GM11168 (cell line): ENCODE measurements around the gene RPS6KA4.

ENCODE experiments used
- in situ Hi-C: fragments of 300-500 bp; cut with MboI; formaldehyde crosslinking; loops from one replicate; pipeline ENCODE4 v1.12.0; 2022; ENCODE audit warnings: low sequenced_read_pairs; ENCODE audit not compliant: unreplicated experiment

Gene RPS6KA4

DNA sequence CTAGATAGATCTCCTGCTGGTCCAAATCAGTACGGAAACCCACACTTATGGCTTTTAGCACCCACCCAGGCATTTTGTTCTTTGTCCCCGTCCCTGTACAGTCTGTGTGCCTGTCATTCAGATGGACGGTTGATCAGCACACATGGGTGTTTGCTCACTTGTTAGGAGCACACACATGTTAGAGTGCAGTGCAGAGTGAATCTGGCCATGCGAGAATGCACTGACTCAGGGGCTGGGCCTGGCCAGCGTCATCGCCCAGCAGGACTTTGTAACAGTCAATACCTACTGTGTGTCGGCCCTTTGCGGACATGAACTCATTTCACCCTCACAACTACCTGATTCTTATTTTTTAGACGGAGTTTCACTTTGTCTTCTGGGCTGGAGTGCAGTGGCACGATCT, 3.4 kb downstream of the RPS6KA4 start:
- in situ Hi-C loops, result no loop called here

DNA sequence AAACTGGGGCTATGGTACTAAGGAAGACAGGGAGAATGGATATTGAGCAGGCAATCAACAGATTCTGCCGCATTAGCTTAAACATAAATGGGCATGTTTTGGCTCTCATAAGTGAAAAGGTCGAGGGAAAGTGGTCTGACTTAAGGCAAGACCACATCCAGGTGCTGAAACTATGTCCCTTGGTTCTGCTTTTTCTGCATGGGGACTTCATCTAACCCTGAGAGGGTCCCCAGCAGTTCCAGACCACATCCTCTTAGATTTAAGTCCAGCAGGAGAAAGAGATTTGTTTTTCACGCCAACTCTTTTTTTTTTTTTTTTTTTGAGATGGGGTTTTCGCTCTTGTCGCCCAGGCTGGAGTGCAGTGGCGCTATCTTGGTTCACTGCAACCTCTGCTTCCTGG, 5.5 kb downstream of the RPS6KA4 start:
- in situ Hi-C loops, result no loop called here

DNA sequence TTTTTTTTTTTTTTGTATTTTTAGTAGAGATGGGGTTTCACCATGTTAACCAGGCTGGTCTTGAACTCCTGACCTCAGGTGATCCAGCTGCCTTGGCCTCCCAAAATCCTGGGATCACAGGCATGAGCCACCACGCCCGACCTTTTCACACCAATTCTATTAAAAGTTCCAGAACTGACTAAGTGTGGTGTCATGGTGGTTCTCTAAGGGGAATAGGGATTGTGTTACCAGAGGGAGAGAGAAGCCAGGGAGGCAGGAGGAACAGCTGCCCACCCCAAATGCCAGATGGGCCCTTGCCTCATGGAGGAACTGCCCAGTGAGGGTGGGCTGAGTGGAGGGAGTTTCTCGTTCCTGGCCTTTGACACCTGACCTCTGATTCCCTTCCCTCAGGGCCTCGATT, 5.9 kb downstream of the RPS6KA4 start:
- in situ Hi-C loops, result no loop called here

DNA sequence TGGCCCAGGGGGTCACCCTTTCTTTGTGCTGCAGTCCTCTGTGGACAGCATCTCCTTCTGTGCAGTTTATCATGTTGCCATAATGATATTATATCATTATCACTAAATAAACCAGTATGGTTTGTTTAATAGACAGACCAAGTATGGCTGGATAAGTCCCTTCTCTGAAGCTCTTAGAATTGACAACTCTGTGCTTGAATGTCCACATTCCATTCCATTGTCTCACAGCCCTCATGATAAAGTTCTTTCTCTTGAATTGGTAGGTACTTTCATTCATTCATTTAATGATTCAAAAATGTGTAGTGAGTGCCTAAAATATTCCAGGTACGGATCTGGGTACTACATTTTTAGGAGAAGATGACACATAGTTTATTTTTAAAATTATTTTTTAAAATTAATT, 7.8 kb downstream of the RPS6KA4 start:
- in situ Hi-C loops, result no loop called here

DNA sequence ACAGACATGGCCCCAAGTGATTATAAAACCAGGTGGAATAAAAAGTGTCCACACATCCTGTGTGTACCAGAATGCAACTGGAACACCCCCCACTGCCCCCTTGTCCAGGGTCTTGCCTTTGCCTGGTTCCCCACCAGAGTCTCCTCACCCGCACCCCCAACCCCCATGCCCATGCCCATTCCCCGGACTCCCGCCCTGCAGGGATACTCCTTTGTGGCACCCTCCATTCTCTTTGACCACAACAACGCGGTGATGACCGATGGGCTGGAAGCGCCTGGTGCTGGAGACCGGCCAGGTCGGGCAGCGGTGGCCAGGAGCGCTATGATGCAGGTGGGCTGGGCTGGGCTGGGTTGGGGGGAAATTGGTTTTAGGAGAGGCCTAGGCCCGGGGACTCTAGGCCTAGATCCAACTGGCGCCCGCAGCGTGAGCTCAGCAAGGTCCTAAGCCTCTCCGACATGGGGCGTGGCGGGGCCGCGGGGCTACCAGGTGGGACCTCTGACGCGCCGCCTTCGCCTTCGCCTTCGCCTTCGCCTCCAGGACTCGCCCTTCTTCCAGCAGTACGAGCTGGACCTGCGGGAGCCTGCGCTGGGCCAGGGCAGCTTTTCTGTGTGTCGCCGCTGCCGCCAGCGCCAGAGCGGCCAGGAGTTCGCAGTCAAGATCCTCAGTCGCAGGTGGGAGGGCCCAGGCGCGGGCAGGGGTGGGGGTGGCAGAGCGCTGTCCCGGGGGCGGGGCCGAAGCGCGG, 9.1 kb downstream of the RPS6KA4 start:
- in situ Hi-C loops, result no loop called here

DNA sequence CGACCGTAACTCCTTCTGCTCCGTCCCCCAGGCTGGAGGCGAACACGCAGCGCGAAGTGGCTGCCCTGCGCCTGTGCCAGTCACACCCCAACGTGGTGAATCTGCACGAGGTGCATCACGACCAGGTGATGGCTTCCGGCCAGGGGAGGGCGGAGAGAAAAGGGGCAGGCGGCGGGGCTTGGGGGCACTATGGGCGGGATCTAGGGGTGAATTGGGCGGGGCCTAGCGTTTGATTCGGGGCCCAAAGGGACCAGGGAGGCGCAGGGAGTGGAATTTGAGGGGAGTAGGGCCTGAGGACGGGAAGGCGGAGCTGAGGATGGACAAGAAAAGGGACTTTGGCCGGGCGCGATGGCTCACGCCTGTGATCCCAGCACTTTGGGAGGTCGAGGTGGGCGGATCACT, 9.7 kb downstream of the RPS6KA4 start:
- in situ Hi-C loops, result no loop called here

DNA sequence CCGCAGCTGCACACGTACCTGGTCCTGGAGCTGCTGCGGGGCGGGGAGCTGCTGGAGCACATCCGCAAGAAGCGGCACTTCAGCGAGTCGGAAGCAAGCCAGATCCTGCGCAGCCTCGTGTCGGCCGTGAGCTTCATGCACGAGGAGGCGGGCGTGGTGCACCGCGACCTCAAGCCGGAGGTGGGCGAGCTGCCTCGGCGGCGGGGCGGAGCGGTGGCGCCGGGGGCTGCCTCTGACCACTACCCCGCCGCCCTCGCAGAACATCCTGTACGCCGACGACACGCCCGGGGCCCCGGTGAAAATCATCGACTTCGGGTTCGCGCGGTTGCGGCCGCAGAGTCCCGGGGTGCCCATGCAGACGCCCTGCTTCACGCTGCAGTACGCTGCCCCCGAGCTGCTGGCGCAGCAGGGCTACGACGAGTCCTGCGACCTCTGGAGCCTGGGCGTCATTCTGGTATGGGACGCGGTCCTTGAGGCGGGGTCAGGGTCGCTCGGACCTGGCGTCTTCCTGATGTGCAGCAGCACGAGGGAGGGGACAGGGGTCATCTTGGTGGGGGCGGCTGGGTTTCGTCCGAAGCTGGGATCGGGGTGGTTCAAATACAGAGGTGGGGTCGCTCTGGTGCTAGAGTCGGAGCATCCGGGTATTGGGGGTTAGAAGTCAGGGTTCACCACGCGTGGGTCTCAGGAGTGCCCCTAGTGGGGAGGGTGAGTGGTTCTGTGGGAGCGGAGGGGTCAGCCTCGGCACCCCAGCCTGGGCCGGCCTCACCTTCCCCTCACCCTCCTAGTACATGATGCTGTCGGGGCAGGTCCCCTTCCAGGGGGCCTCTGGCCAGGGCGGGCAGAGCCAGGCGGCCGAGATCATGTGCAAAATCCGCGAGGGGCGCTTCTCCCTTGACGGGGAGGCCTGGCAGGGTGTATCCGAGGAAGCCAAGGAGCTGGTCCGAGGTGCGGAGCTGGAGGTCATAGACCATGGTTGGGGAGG, 10.8 kb downstream of the RPS6KA4 start:
- in situ Hi-C loops, result no loop called here

DNA sequence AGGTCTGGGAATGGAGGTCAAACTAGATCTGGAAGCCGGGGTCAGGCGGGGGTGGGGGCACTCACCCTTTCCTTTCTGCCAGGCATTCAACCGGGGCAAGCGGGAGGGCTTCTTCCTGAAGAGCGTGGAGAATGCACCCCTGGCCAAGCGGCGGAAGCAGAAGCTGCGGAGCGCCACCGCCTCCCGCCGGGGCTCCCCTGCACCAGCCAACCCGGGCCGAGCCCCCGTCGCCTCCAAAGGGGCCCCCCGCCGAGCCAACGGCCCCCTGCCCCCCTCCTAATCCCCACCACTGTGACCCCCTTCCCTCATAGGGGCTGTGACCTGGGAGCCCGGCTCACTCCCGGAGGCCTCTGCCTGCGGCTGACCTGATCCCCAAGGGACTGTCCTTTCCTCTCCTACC, 12.2 kb downstream of the RPS6KA4 start:
- in situ Hi-C loops, result no loop called here

DNA sequence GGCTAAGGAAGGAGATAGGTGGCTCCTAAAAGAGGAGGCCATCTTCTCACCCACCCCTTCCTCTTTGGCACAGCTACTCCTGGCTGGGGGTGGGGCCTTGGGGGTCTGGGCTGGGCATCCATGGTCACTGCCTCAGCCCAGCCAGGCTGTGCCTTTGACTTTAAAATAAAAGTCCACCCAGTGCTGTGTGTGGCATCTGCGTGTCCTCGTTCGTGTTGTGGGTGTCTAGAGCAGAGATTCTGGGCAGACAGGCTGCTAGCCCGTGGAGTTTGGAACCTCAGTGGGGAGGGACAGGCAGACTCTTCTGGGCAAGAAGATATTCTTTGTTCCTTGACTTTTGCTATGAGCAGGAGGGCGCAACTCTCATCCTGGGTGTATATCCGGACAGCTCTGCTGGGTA, 13.1 kb downstream of the RPS6KA4 start:
- in situ Hi-C loops, result no loop called here

DNA sequence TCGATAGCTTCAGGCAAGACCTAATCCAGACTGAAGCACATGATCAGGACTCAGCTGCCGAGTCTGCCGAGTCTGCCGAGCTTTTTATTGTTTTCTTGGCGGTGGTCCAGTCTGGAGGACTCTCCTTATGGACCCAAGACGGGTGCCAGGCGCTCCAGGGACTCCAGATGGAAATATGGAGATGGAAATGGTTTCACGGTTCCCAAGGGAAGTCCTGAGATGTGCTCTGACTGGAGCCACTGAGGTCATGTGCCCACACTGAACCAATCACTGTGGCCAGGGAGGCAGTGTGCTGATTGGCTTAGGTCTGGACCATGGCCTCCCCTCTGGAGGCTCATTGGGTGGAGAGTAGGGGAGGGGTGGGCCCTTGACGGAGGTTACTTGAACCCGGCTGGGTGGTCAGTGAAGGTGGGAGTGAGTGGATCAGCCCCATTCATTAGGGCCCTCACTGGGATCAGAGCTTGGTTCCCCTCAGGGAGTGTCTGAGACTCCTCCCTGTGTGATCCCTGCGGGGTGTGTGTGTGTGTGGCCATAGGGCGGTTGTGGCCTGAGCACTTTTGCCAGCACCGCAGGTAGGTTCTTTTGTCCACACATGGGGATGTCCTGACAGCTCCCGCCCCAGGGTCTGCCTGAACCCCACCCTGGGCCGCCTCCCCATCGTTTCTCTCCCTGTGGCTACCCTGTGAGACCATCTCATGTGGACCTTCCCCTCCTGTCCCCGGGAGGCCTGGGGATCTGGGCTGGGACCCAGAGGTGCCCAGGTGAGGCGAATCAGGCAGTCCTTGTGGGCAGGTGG, 14.0 kb downstream of the RPS6KA4 start:
- in situ Hi-C loops, result no loop called here

DNA sequence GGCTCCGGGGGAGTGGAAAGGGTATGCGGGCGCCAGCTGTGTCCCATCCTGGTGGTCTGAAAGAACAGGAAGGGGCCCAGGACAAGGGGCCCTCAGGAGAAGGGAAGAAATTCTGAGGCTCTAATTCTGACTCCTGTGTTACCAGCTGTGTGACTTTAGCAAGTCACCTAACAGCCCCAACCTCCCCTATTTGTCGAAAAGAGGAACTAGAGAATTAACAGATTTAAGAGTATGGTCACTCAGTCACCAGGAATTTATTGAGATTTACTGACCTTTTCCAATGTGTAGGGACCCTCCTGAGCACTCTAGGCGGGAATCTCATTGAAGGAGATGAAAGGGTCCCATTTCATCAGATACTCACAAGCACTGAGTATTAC, 14.6 kb downstream of the RPS6KA4 start:
- in situ Hi-C loops, result no loop called here

DNA sequence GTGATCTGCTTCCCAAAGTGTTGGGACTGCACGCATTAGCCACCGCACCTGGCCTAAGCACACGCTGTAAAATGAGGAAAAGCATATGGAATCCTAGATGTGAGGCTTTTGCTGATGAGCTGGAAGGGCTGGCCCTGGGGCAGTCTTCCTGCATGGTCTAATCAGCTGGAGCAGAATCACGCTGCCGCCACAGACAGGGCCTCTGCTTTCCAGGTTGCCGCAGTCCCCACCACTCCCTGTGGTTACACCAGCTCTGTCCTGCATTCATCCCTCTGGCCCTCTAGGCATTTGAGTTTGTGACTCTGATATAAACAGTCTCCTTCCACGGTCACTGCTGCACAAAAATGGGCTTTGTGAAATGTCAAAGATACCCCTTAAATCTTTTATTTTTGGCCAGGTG, 17.1 kb downstream of the RPS6KA4 start:
- in situ Hi-C loops, result no loop called here

DNA sequence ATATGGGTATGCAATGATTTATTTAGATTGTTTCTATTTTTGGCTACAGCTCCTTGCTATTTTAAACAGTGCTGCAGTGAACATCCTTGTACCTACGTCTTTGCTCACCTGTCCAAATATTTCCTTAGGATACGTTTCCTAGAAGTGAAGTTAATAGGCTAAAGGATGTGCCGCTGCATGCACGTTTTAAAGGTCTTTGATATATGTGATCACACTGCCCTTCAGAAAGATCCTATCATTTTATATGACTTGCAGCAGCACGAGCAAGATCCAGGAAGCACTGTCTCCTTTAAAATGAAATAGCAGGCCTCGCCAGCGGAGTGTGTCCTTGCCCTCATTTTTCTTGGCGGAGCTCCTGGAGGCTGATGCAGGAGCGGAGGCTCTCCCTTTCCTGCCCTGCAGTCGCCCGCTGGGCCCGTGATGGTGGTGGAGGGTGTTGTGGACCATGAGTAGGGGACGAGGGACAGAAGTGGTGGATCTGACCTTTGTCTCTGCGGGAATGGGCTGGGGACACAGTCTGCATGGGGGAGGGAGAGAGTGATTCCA, 19.4 kb downstream of the RPS6KA4 start:
- in situ Hi-C loops, result no loop called here

DNA sequence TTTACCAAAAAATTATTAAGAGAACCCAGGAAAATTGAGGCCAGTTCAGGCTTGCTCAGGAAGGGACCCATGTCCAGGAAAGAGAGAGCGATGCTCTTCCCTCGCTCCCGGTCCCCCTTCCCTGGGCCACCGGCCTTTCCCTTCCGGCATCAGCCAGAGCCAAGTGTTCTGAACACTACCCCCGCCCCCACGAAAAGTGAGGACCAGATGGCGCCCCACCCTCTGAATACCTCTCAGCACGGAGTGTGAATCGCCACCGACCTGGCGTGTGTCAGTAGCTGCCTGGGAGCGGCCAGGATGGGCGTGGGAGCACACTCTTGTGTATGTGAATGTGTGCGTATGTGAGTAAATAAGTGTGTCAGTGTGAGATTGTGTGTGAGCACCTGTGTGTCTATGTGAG, 20.2 kb downstream of the RPS6KA4 start:
- in situ Hi-C loops, result no loop called here

DNA sequence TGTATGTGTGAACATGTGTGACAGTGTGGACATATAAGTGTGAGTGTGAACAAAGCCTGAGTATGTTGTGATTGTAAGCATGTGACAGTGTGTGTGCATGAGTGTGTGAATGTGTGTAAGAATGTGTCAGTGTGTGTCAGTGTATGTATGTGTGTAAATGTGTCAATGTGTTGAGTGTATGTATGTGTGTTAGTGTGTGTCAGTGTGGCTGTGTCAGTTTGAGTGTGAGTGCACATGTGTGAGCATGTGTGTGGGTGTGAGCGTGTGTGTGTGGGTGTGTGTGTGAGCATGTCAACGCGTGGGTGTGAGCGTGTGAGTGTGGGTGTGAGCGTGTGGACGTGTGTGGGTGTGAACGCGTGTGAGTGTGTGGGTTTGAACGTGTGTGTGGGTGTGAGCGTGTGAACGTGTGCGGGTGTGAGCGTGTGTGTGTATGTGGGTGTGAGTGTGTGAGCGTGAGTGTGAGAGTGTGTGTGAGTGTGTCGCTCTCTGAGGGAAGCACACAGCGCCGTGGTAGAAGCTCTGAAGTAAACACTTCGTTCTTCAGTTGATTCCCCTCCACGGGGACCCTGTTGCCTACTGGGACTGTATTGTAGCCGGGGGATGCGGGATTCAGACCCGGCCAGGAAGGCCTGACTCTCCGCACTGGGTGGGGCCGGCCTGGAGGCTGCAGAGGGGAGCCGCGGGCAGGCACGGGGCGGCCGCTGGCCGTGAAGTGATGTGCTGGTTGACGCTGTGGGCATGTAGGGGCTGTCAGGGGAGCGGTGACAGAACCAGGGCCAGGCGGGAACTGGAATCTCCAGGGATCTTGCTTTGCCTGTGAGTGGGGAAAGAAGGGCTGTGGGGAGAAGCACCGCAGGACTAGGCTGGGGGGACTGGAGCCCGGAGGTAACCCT, 21.1 kb downstream of the RPS6KA4 start:
- in situ Hi-C loops, result no loop called here

DNA sequence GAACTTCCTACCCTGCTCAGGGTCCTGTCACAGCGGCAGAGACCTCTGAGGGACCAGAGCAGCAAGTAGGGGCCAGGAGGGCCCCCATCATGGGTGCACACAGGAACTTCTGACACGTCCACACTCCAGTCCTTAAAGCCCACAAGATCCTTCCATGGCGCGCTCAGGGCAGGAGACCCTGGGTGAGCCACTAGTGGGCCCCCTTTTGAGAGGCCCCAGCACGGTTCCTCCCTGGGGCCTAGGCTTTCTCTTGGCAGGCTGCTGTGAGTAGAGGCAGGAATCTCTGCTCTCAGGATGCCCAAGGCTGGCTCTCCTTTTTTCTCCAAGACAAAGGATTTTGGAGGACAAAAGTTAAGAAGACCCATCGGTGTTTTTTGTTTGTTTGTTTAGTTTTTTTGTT, 22.4 kb downstream of the RPS6KA4 start:
- in situ Hi-C loops, result no loop called here

DNA sequence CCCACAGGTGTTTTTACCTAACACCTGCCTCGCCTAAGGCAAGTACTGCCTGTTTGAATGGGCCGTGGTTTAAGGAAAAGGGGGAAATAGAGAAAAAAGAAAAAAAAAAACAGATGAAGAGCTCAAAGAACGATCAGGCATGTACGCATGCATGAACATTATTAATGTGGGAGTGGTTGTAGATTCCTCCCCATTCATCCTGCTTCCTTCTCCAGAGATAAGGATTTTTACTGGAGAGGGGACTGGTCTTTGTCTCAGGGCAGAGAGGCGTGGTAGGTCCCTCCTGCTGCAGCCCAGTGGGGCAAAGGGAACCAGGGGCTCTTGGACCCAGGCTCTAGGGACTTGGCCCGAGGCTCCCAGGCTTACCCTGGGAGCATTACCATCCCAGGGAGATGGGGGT, 23.1 kb downstream of the RPS6KA4 start:
- in situ Hi-C loops, result no loop called here

DNA sequence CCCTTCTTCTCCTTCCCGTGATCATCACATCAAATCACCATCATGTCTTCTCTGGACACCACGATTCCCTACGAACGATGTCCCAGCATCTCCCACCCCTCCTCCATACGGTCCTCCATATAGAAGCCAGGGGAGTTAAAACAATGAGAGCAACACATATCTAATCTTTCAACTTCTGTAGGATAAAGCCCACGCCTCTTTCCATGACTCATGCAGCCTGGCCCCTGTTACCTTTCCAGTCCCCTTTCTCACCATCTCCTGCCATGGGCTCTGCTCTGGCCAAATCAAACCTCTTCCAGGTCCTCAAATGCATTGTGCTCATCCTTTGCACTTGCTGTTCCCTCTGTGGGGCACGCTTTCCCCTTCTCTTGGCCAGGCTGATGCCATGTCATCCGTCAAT, 23.6 kb downstream of the RPS6KA4 start:
- in situ Hi-C loops, result no loop called here

DNA sequence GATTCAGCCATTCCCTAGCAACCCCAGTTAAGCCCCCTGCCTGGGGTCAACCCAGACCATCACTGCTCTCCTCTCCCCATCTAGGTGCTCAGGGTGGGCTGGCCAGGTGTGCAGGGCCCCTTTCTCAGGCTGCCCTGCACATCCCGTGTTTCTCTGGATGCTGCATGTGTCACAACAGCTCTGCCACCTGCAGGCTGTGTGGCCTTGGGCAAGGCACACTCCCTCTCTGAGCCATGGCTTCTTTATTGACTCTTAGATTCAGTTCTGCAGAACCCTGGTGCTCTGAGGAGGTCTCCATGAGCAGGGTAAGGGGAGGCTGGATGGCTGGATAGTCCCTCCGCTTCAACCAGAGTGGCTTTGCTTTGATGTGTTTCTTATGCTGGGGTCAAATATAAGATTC, 24.6 kb downstream of the RPS6KA4 start:
- in situ Hi-C loops, result no loop called here
